Ishikawa (cell line): ENCODE data around the gene PSENEN.

ENCODE experiments used
- EGR1 ChIP-seq: IDR thresholded peaks from 2 replicates; pipeline ENCODE4 v1.6.1; 2012
- FOXM1 ChIP-seq: IDR thresholded peaks from 2 replicates; pipeline ENCODE4 v1.6.1; 2012; ENCODE audit warnings: low read depth, borderline replicate concordance
- NFIC ChIP-seq: IDR thresholded peaks from 2 replicates; pipeline ENCODE4 v1.6.1; 2012
- RAD21 ChIP-seq: IDR thresholded peaks from 2 replicates; pipeline ENCODE4 v1.6.1; 2012; ENCODE audit warnings: low read depth
- TEAD4 ChIP-seq: IDR thresholded peaks from 2 replicates; pipeline ENCODE4 v1.6.1; 2012
- YY1 ChIP-seq: IDR thresholded peaks from 2 replicates; pipeline ENCODE4 v1.6.1; 2012; ENCODE audit warnings: low read depth
- TF ChIP-seq, protein P1 (sequence below): IDR thresholded peaks from 2 replicates; pipeline ENCODE4 v1.6.1; 2012
- TF ChIP-seq, protein P2 (sequence below): IDR thresholded peaks from 2 replicates; pipeline ENCODE4 v1.6.1; 2012

DNA sequence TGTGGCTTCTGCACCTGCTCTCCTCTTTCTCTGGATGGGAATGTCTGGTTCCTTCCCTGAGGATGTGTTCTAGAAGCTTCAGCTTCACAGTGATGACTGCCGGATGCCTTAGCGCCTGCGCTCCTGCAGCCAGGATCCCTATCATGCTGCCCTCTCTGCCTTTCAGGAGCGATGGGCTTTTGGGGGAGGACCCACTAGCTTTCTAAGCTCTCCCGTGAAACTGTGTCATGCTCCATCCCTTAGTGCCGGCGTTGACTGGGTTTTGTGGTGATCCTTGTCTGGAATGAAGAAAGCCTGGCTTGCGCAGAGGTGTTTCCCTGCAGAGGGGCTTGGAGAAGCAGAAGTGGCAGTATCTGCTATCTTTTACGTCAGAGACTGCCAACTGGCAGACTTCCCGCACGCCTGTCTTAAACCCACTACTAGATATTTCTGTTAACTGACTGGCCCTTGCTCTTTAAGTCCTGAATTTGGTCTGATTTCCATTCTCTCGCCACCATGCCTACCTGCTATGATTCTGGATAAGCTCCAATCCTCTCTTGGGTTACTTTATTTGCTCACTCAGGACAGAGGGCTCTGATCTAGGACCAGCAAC is 31.5 kb upstream of the PSENEN start:
- TF ChIP-seq, protein P1, sequence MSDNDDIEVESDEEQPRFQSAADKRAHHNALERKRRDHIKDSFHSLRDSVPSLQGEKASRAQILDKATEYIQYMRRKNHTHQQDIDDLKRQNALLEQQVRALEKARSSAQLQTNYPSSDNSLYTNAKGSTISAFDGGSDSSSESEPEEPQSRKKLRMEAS = no peak
- TF ChIP-seq NFIC (no peak), RAD21 (no peak), YY1 (no peak), EGR1 (no peak), FOXM1 (no peak), TEAD4 (no peak)
- TF ChIP-seq, protein P2, sequence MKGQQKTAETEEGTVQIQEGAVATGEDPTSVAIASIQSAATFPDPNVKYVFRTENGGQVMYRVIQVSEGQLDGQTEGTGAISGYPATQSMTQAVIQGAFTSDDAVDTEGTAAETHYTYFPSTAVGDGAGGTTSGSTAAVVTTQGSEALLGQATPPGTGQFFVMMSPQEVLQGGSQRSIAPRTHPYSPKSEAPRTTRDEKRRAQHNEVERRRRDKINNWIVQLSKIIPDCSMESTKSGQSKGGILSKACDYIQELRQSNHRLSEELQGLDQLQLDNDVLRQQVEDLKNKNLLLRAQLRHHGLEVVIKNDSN = no peak
